ENCODE measurements around the gene TMCC2. TPM values are rescaled to one million over a fixed set of nuclear protein-coding genes. Genes with fewer than 3 reads are reported as not detected.

Gene TMCC2
- total RNA-seq, 4 donors from 2014 or later = 0.53 to 4.1 (median 1.1) TPM

- no peaks in the 10 kb centered on the region for H3K9me3 ChIP-seq
- H3K4me3 ChIP-seq = peak overlapping the region in 3 of 4 donors; percentile 4 to 18 (median 13)
- peak overlapping the region; percentile 70 to 92 (median 78) for H3K27ac ChIP-seq
- peaks cover 22 to 98% (median 50%) of the 10 kb centered on the region in 4 donors for H3K4me1 ChIP-seq
- H3K27me3 ChIP-seq = no peaks in the 10 kb centered on the region
- peaks cover 0 to 32% (median 0%) of the 10 kb centered on the region in 3 donors for H3K36me3 ChIP-seq
- TF ChIP-seq POLR2A (IDR thresholded peaks at IDR 0.05) = no peak
- TF ChIP-seq CTCF (IDR thresholded peaks at IDR 0.05) = no peak
- DNase-seq = peak in 2 of 3 donors; percentile 67 to 68
These were observed 86.0 kb downstream of the TMCC2 start for GRCh38 chr1:205313563-205314308.

GRCh38 chr1:205315008-205315618 lies 87.4 kb downstream of the TMCC2 start:
- Histone ChIP-seq H3K4me1 (peaks cover 22 to 96% (median 51%) of the 10 kb centered on the region in 4 donors), H3K27me3 (no peaks in the 10 kb centered on the region), H3K4me3 (peak overlapping the region in 1 of 4 donors; percentile 23), H3K9me3 (no peaks in the 10 kb centered on the region), H3K27ac (peak overlapping the region; percentile 70 to 92 (median 81)), H3K36me3 (peaks cover 0 to 19% (median 0%) of the 10 kb centered on the region in 3 donors)
- DNase-seq = no peak
- TF ChIP-seq POLR2A (IDR thresholded peaks at IDR 0.05) (no peak), CTCF (IDR thresholded peaks at IDR 0.05) (no peak)

- Histone ChIP-seq H3K27me3 (no peaks in the 10 kb centered on the region), H3K4me1 (peaks cover 22 to 87% (median 51%) of the 10 kb centered on the region in 4 donors), H3K9me3 (no peaks in the 10 kb centered on the region), H3K36me3 (peaks cover 0 to 9% (median 0%) of the 10 kb centered on the region in 3 donors), H3K4me3 (no peak overlapping the region), H3K27ac (peak overlapping the region; percentile 70 to 92 (median 81))
- no peak for DNase-seq
- TF ChIP-seq CTCF (IDR thresholded peaks at IDR 0.05) (no peak), POLR2A (IDR thresholded peaks at IDR 0.05) (no peak)
These were observed 88.4 kb downstream of the TMCC2 start for GRCh38 chr1:205316161-205316566.

- Histone ChIP-seq H3K4me3 (peak overlapping the region in 2 of 4 donors; percentile 85 to 92), H3K36me3 (no peaks in the 10 kb centered on the region), H3K27ac (peak overlapping the region; percentile 70 to 92 (median 83)), H3K4me1 (peaks cover 22 to 75% (median 44%) of the 10 kb centered on the region in 4 donors), H3K9me3 (no peaks in the 10 kb centered on the region), H3K27me3 (no peaks in the 10 kb centered on the region)
- TF ChIP-seq CTCF (IDR thresholded peaks at IDR 0.05) (peak in 2 of 6 experiments; percentile 10 to 18), POLR2A (IDR thresholded peaks at IDR 0.05) (peak; percentile 21 to 52)
- peak in 2 of 3 donors; percentile 91 to 95 for DNase-seq
These were observed 89.7 kb downstream of the TMCC2 start for GRCh38 chr1:205317311-205317917.

GRCh38 chr1:205318231-205318991 lies 90.7 kb downstream of the TMCC2 start:
- no peaks in the 10 kb centered on the region for H3K27me3 ChIP-seq
- H3K4me3 ChIP-seq = peak overlapping the region in 3 of 4 donors; percentile 60 to 92 (median 85)
- H3K36me3 ChIP-seq = no peaks in the 10 kb centered on the region
- no peak for TF ChIP-seq POLR2A (IDR thresholded peaks at IDR 0.05)
- peaks cover 22 to 65% (median 41%) of the 10 kb centered on the region in 4 donors for H3K4me1 ChIP-seq
- DNase-seq = peak in 1 of 3 donors; percentile 58
- no peaks in the 10 kb centered on the region for H3K9me3 ChIP-seq
- H3K27ac ChIP-seq = peak overlapping the region; percentile 70 to 92 (median 83)

Data from Peyer's patch (tissue), 4 donors.